Lower lobe of right lung (tissue), 2 donors: Measurements from ENCODE around the gene PSMC5. TPM values are rescaled to one million over a fixed set of nuclear protein-coding genes. Genes with fewer than 3 reads are reported as not detected.
"Not testable (repeated sequence)": the region's sequence is repeated elsewhere in the genome, so short reads cannot be mapped to it uniquely, and the experiment has no call there.

Experiments used
- ATAC-seq, 2 donors: fragments of 200-7000 bp; cut with Tn5 transposase; one replicate each; pipeline ENCODE4 v1.9.1; 2020 to 2022; ENCODE audit warnings: mild to moderate bottlenecking in 2 of 2, moderate library complexity in 2 of 2
- DNase-seq: peaks from one replicate; pipeline ENCODE4 v3.0.0-alpha.2; 2020
- H3K27ac ChIP-seq: fragments of 200-600 bp; one replicate; pipeline ENCODE4 v1.8.0; 2022
- H3K27me3 ChIP-seq: fragments of 200-600 bp; one replicate; pipeline ENCODE4 v1.8.0; 2022; ENCODE audit warnings: low read depth
- H3K36me3 ChIP-seq: fragments of 200-600 bp; one replicate; pipeline ENCODE4 v1.8.0; 2022; ENCODE audit warnings: mild to moderate bottlenecking
- H3K4me1 ChIP-seq: fragments of 200-600 bp; one replicate; pipeline ENCODE4 v1.8.0; 2022
- H3K4me3 ChIP-seq: fragments of 200-600 bp; one replicate; pipeline ENCODE4 v1.8.0; 2022; ENCODE audit warnings: mild to moderate bottlenecking
- H3K9me3 ChIP-seq: fragments of 200-600 bp; one replicate; pipeline ENCODE4 v1.8.0; 2022
- intact Hi-C: fragments of 100-400 bp; cut with DNase I; formaldehyde crosslinking; loops from one replicate; pipeline ENCODE4 v1.11.0; 2022
- total RNA-seq: library from RNA; stranded (reverse); fragmentation: NEBNext Ultra II Directional; extraction: Animal tissue kit (Norgen Biotek cat#: 25700); gene quantifications from one replicate; pipeline ENCODE4 v1.2.1, GENCODE V29; 2021
- TF ChIP-seq, protein P1 (sequence below): fragments of 200-600 bp; IDR thresholded peaks from one replicate; pipeline ENCODE4 v1.8.0; 2022; ENCODE audit warnings: antibody characterized with exemption, mild to moderate bottlenecking
- donor health status: DM: no; HTN: yes; CAD: no; lungs with severe emphysema.

PSMC5 gene
- total RNA-seq, 1 donor from 2014 or later: 98.6 TPM

- no peak for DNase-seq
- peaks cover 72% of the 10 kb centered on the region for H3K36me3 ChIP-seq
- no peak overlapping the region for H3K4me3 ChIP-seq
- H3K9me3 ChIP-seq: no peaks in the 10 kb centered on the region
- no peaks in the 10 kb centered on the region for H3K27me3 ChIP-seq
- peaks cover 20% of the 10 kb centered on the region for H3K4me1 ChIP-seq
- ATAC-seq: no peak
- no peak overlapping the region for H3K27ac ChIP-seq
- intact Hi-C loops: no loop called here
- TF ChIP-seq, protein P1, sequence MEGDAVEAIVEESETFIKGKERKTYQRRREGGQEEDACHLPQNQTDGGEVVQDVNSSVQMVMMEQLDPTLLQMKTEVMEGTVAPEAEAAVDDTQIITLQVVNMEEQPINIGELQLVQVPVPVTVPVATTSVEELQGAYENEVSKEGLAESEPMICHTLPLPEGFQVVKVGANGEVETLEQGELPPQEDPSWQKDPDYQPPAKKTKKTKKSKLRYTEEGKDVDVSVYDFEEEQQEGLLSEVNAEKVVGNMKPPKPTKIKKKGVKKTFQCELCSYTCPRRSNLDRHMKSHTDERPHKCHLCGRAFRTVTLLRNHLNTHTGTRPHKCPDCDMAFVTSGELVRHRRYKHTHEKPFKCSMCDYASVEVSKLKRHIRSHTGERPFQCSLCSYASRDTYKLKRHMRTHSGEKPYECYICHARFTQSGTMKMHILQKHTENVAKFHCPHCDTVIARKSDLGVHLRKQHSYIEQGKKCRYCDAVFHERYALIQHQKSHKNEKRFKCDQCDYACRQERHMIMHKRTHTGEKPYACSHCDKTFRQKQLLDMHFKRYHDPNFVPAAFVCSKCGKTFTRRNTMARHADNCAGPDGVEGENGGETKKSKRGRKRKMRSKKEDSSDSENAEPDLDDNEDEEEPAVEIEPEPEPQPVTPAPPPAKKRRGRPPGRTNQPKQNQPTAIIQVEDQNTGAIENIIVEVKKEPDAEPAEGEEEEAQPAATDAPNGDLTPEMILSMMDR: no peak
These were observed 41.1 kb upstream of the PSMC5 start for GRCh38 chr17:63786117-63786516.

DNA sequence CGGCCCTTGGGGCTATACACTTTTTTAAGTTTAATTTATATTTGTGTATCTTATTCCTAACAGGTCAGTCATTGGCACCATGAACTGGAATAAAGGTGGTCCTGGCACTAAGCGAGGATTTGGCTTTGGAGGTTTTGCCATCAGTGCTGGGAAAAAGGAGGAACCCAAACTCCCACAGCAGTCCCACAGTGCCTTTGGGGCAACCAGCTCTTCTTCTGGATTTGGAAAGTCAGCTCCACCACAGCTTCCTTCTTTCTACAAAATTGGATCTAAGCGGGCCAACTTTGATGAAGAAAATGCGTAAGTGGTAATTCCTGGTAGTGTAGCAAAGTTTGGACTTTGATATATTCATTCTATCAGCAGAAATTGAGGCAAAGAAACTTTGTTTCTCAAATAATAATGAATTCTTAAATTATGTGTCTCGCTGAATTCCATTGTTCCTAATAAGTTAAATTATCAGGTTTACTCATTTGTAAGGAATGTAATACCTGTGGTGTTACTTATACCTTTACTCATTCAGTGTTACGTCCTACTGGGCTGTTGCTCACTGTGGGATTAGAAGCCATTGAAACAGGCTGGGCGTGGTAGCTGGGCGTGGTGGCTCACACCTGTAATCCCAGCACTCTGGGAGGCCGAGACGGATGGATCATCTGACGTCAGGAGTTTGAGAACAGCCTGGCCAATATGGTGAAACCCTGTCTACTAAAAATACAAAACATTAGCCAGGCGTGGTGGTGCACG is 40.1 kb upstream of the PSMC5 start:
- DNase-seq (no peak), ATAC-seq (no peak)
- Histone ChIP-seq H3K36me3 (peaks cover 78% of the 10 kb centered on the region), H3K27me3 (no peaks in the 10 kb centered on the region), H3K4me3 (no peak overlapping the region), H3K27ac (no peak overlapping the region), H3K9me3 (no peaks in the 10 kb centered on the region), H3K4me1 (peaks cover 17% of the 10 kb centered on the region)
- intact Hi-C loops: no loop called here
- TF ChIP-seq, protein P1: no peak

GRCh38 chr17:63790057-63790456 is 37.2 kb upstream of the PSMC5 start:
- Histone ChIP-seq H3K9me3 (no peaks in the 10 kb centered on the region), H3K36me3 (peaks cover 93% of the 10 kb centered on the region), H3K27ac (no peak overlapping the region), H3K27me3 (no peaks in the 10 kb centered on the region), H3K4me3 (no peak overlapping the region), H3K4me1 (peaks cover under 1% of the 10 kb centered on the region)
- ATAC-seq: no peak
- TF ChIP-seq, protein P1: no peak
- intact Hi-C loops: no loop called here
- no peak for DNase-seq

DNA sequence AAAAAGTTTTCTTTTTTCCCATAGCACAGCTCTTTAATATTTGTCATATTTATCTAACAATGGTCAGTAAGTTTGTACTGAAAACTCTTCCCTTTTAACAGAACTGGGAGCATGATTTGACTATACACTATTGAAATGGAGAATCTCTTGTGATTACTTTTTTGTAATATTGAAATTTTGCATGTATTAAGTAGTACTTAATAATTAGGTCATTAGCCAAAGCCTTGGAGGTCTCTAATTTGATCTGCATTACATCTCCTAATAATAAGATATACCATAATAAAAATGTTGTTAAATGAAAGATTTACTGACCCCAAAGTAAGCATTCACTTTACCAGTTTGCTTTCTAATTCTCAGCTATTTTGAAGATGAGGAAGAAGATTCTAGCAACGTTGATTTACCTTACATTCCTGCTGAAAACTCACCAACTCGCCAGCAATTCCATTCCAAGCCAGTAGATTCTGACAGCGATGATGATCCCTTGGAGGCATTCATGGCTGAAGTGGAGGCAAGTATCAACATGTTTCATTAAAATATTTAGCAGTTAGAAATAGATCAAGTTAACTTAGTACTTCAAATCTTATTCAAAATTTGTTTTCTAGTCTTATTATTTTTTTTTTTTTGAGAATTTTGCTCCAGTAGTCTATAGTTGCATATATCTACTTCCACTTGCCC is 35.0 kb upstream of the PSMC5 start:
- no peaks in the 10 kb centered on the region for H3K4me1 ChIP-seq
- H3K36me3 ChIP-seq: peaks cover 98% of the 10 kb centered on the region
- H3K27me3 ChIP-seq: no peaks in the 10 kb centered on the region
- no peaks in the 10 kb centered on the region for H3K9me3 ChIP-seq
- intact Hi-C loops: no loop called here
- H3K4me3 ChIP-seq: no peak overlapping the region
- DNase-seq: no peak
- ATAC-seq: no peak
- no peak overlapping the region for H3K27ac ChIP-seq
- TF ChIP-seq, protein P1: no peak

- intact Hi-C loops: not testable (repeated sequence)
- peaks cover 98% of the 10 kb centered on the region for H3K36me3 ChIP-seq
These were observed 30.9 kb upstream of the PSMC5 start for GRCh38 chr17:63796375-63796774.

GRCh38 chr17:63798572-63799106 is 28.6 kb upstream of the PSMC5 start:
- H3K36me3 ChIP-seq: peaks cover 100% of the 10 kb centered on the region
- H3K27ac ChIP-seq: no peak overlapping the region
- no peak for ATAC-seq
- intact Hi-C loops: no loop called here
- H3K27me3 ChIP-seq: no peaks in the 10 kb centered on the region
- H3K4me1 ChIP-seq: no peaks in the 10 kb centered on the region
- no peak overlapping the region for H3K4me3 ChIP-seq
- TF ChIP-seq, protein P1: no peak
- H3K9me3 ChIP-seq: no peaks in the 10 kb centered on the region
- DNase-seq: no peak

More at GRCh38 chr17:63796375-63796774, 30.9 kb upstream of the PSMC5 start:
- H3K4me3 ChIP-seq, H3K27ac ChIP-seq, H3K4me1 ChIP-seq, DNase-seq, H3K9me3 ChIP-seq, H3K27me3 ChIP-seq, ATAC-seq: not testable (repeated sequence)
